ENCODE data around the gene DUSP9.

- TF ChIP-seq EZH2 (IDR thresholded peaks at IDR 0.05; ENCODE audit: low read length) (peak; percentile 26), CTCF (optimal IDR thresholded peaks at IDR 0.05 in 1 of 3, IDR thresholded peaks at IDR 0.05 in 1 of 3, conservative IDR thresholded peaks at IDR 0.05 in 1 of 3; ENCODE audit: extremely low read depth in 1 of 3, insufficient read depth in 2 of 3, low read length in 3 of 3) (no peak)
These were observed 706 bp downstream of the DUSP9 start for GRCh38 chrX:153647461-153648357.

Data from keratinocyte (primary cell).